ENCODE data around the gene SLC7A11.

DNA sequence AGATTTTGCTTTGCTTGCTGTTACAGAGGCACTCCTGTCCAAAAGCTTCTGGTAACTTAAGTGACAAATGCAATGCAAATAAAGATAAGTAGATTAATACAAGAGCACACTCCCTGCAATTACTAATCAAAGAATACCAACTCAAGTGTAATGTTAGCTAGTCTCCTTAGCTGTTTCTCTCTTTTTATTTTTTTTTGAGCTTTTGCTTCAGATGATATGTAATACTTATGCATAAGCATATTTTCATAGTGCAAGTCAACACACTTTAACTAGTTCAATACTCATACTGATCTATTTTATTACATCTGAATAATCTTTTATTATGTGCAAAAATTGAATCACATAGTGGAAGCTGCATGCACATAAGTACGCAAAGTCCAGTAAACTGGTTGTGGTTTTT lies 2.7 kb downstream of the SLC7A11 start:
- TF ChIP-seq, protein P1, sequence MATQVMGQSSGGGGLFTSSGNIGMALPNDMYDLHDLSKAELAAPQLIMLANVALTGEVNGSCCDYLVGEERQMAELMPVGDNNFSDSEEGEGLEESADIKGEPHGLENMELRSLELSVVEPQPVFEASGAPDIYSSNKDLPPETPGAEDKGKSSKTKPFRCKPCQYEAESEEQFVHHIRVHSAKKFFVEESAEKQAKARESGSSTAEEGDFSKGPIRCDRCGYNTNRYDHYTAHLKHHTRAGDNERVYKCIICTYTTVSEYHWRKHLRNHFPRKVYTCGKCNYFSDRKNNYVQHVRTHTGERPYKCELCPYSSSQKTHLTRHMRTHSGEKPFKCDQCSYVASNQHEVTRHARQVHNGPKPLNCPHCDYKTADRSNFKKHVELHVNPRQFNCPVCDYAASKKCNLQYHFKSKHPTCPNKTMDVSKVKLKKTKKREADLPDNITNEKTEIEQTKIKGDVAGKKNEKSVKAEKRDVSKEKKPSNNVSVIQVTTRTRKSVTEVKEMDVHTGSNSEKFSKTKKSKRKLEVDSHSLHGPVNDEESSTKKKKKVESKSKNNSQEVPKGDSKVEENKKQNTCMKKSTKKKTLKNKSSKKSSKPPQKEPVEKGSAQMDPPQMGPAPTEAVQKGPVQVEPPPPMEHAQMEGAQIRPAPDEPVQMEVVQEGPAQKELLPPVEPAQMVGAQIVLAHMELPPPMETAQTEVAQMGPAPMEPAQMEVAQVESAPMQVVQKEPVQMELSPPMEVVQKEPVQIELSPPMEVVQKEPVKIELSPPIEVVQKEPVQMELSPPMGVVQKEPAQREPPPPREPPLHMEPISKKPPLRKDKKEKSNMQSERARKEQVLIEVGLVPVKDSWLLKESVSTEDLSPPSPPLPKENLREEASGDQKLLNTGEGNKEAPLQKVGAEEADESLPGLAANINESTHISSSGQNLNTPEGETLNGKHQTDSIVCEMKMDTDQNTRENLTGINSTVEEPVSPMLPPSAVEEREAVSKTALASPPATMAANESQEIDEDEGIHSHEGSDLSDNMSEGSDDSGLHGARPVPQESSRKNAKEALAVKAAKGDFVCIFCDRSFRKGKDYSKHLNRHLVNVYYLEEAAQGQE (IDR thresholded peaks at IDR 0.05; ENCODE audit: insufficient replicate concordance, low read depth): no peak
- no peak for TF ChIP-seq POLR2AphosphoS5 (IDR thresholded peaks at IDR 0.05; ENCODE audit: low read depth)
- TF ChIP-seq, protein P2, sequence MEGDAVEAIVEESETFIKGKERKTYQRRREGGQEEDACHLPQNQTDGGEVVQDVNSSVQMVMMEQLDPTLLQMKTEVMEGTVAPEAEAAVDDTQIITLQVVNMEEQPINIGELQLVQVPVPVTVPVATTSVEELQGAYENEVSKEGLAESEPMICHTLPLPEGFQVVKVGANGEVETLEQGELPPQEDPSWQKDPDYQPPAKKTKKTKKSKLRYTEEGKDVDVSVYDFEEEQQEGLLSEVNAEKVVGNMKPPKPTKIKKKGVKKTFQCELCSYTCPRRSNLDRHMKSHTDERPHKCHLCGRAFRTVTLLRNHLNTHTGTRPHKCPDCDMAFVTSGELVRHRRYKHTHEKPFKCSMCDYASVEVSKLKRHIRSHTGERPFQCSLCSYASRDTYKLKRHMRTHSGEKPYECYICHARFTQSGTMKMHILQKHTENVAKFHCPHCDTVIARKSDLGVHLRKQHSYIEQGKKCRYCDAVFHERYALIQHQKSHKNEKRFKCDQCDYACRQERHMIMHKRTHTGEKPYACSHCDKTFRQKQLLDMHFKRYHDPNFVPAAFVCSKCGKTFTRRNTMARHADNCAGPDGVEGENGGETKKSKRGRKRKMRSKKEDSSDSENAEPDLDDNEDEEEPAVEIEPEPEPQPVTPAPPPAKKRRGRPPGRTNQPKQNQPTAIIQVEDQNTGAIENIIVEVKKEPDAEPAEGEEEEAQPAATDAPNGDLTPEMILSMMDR (IDR thresholded peaks at IDR 0.05; ENCODE audit: insufficient read depth, low read length): no peak
- no peak for TF ChIP-seq GABPA (IDR thresholded peaks at IDR 0.05; ENCODE audit: low read depth)

All from HL-60 (cell line).